Subcutaneous adipose tissue (tissue), 4 donors: ENCODE results near the gene SPATA31C2. TPM values are rescaled to one million over a fixed set of nuclear protein-coding genes. Genes with fewer than 3 reads are reported as not detected.

Source experiments
- total RNA-seq, 4 donors: library from RNA; depleted of rRNA; stranded (reverse); fragments of >200 nt; gene quantifications; one replicate each; pipeline ENCODE4 v1.1.0, GENCODE V29; 2016
- TF ChIP-seq, protein P1 (sequence below): fragments of 450-650 bp; IDR thresholded peaks from one replicate; pipeline ENCODE4 v1.5.1; 2016; ENCODE audit warnings: low read depth, mild to moderate bottlenecking, control low read depth, antibody characterized with exemption, moderate library complexity

The SPATA31C2 gene
- total RNA-seq, 4 donors from 2014 or later = not detected

DNA sequence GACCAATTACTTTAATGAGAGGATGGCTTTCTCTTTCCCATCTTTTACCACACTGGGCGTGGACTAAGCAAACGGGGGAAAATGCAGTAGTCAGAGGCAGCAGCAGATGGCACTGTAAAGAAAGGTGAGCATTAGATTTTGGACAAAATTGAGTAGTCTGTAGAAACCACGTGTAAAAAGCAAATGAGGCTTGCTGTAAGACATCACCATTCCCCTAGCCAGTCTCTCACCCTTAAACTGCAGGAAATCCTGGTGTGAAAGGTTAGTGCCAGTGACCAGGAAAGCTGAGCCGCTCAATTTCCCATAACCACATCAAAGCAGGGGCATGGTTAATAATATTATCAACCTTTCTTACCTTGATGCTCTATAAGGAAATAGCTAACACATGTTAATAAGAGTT is 31.8 kb downstream of the SPATA31C2 start:
- TF ChIP-seq, protein P1, sequence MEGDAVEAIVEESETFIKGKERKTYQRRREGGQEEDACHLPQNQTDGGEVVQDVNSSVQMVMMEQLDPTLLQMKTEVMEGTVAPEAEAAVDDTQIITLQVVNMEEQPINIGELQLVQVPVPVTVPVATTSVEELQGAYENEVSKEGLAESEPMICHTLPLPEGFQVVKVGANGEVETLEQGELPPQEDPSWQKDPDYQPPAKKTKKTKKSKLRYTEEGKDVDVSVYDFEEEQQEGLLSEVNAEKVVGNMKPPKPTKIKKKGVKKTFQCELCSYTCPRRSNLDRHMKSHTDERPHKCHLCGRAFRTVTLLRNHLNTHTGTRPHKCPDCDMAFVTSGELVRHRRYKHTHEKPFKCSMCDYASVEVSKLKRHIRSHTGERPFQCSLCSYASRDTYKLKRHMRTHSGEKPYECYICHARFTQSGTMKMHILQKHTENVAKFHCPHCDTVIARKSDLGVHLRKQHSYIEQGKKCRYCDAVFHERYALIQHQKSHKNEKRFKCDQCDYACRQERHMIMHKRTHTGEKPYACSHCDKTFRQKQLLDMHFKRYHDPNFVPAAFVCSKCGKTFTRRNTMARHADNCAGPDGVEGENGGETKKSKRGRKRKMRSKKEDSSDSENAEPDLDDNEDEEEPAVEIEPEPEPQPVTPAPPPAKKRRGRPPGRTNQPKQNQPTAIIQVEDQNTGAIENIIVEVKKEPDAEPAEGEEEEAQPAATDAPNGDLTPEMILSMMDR = no peak

DNA sequence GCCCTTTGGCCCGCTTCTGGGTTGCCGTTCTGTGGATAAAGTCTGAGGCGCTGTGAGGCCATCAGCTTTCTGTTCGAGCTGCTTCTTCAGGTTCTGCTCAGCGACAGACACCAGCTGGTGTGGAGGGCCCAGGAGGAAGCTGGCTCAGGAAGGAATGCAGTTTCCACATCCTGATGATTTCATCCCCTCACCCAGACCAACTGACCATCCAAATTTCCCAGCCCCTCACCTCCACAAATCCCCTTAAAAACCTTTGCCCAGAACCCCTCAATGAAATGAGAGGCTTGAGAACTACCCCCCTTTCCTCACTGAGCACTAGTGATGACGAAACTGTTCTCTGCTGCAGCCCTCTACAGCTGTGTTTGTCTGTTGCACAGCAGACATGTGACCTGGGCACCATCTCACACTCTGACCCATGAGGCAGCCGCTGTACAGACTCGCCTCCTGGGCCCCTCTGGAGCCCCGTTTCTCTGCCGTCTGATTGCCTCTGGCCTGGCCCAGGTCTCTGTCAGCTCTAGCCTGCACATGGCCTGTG is 45.4 kb downstream of the SPATA31C2 start:
- TF ChIP-seq, protein P1 = no peak

DNA sequence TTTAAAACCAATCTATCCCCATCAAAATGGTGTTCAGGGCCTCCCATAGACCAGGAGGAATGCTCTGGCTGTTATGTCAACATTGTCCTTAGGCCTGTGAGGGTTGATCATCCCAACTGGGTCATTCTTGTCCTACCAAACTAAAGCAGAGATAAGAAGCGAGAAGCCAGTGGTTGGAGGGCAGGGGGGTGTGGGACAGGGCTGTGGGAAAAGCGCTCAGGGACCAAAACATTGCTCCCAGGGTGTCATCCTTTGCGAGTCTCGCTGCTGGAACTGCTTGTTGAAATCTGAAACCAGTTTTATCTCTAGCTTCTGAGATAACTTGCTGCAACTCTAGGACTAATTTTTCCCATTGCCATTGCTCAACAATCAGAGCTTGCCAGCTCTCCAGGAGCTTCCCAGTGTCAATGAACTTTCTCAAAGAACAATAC is 48.1 kb downstream of the SPATA31C2 start:
- TF ChIP-seq, protein P1 = no peak

DNA sequence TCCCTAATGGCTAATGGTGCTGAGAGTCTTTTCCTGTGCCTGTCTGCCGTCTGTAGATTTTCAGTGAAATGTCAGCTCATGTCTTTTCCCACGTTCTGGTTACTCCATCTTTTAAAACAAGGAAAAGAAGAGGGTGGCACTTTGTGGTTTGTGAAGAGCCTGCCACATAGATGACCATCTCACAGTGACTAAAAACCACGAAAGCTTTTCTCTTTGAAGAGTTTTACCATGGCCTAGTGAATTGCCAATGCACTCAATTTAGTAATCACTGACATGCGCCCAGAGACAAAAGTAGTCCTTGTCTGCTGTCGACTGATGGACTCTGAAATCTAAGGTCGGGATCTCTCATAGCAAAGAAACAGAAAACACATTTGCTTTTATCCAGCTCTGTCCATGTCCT is 50.4 kb downstream of the SPATA31C2 start:
- TF ChIP-seq, protein P1 = no peak

DNA sequence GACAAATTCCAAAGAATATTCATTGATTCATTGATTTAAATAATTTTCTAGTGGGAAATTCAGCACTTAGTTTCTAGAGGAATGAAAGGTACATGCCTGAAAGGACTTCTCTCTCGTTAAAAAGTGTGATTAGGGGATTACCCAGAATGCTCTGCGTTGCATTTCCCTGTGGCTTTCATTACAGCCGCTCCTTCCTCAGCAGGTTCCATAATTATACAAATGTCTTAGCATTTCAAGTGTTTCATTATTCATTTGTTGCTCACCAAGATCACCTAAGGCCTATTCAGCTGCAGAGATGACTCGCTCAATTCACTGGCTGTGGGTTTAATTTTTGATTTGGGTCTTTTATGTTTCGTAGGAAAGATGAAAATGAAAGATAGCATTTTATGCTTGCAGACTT is 52.8 kb downstream of the SPATA31C2 start:
- TF ChIP-seq, protein P1 = no peak

DNA sequence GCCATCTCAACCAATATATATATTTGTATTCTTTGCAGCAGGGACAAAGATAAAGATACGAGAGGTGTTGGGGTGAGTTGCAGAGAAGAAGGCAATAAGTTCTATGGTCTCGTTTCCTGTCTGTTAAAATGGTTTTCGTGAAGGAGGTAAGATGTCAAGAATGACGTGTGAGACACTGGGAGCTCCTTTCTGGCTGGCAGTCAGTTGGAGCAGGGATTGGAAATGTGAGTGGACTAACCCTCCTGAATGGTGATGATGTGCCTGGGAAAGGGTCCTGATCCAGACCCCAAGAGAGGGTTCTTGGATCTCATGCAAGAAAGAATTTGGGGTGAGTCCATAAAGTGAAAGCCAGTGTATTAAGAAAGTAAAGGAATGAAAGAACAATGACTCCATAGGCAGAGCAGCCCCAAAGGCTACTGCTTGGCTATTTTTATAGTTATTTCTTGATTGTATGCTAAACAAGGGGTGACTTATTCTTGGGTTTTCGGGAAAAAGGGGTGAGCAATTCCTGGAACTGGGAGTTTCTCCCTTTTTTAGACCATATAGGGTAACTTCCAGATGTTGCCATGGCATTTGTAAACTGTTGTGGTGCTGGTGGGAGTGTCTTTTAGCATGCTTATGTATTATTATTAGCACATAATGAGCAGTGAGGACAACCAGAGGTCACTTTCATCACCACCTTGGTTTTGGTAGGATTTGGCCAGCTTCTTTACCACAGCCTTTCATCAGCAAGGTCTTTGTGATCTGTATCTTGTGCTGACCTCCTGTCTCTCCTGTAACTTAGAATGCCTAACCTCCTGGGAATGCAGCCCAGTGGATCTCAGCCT is 53.7 kb downstream of the SPATA31C2 start:
- TF ChIP-seq, protein P1 = no peak

Other genes with a start within 250 kb of the SPATA31C2 start
- gene SPATA31C1, start 220.5 kb downstream of the SPATA31C2 start, total RNA-seq = not detected
- 1 to 10 TPM; 2.0 to 6.0 (median 2.1) TPM for gene CDK20, start 163.9 kb downstream of the SPATA31C2 start, total RNA-seq
- 10 to 100 TPM; 55.5 to 67.1 (median 60.4) TPM for gene SPIN1, start 250.0 kb upstream of the SPATA31C2 start, total RNA-seq